GM12801 (cell line): ENCODE data around the gene ZMYND15.

Experiments used
- TF ChIP-seq, protein P1 (sequence below): IDR thresholded peaks from one replicate; pipeline ENCODE4 v1.5.1; 2011; ENCODE audit warnings: control low read depth; ENCODE audit not compliant: insufficient read length; ENCODE audit errors: extremely low read depth

ZMYND15 gene

DNA sequence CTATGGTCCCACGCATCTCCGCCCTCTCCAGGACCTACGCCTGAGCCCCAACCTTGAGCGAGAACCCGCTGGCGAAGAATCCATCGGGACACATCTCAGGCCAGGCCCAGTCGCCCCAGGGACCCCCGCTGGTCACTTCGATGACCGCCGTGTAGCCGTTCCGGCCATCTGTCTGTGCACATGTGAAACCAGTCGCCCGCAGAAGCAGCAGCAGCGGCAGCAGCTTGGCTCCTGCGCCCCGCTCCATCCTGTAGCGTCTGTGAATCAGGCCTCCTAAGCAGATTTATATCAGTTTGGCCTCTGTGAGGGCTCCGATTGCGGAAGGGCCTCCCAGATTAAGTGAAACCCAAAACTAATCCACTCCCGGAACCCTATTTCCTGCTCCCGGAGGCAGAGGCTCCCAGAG lies 46.5 kb downstream of the ZMYND15 start, which contains the start of gene VMO1:
Gene VMO1 (minus strand): TSS at position 259 of the 406 bp plus-strand sequence. CDS start 12 bp downstream, at position 247.
- TF ChIP-seq, protein P1, sequence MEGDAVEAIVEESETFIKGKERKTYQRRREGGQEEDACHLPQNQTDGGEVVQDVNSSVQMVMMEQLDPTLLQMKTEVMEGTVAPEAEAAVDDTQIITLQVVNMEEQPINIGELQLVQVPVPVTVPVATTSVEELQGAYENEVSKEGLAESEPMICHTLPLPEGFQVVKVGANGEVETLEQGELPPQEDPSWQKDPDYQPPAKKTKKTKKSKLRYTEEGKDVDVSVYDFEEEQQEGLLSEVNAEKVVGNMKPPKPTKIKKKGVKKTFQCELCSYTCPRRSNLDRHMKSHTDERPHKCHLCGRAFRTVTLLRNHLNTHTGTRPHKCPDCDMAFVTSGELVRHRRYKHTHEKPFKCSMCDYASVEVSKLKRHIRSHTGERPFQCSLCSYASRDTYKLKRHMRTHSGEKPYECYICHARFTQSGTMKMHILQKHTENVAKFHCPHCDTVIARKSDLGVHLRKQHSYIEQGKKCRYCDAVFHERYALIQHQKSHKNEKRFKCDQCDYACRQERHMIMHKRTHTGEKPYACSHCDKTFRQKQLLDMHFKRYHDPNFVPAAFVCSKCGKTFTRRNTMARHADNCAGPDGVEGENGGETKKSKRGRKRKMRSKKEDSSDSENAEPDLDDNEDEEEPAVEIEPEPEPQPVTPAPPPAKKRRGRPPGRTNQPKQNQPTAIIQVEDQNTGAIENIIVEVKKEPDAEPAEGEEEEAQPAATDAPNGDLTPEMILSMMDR: no peak

GRCh38 chr17:4786516-4786915 lies 46.9 kb downstream of the ZMYND15 start:
- TF ChIP-seq, protein P1: no peak

- TF ChIP-seq, protein P1: no peak
Observed at GRCh38 chr17:4788159-4788806, 48.6 kb downstream of the ZMYND15 start.

GRCh38 chr17:4788807-4789700 lies 49.4 kb downstream of the ZMYND15 start, which contains the start of gene GLTPD2:
Gene GLTPD2, plus strand, starts transcription at chr17:4788964. Its CDS starts 48 bp downstream, at chr17:4789012.
- TF ChIP-seq, protein P1: no peak

- TF ChIP-seq, protein P1: no peak
Observed at GRCh38 chr17:4789701-4789950, 50.0 kb downstream of the ZMYND15 start.

DNA sequence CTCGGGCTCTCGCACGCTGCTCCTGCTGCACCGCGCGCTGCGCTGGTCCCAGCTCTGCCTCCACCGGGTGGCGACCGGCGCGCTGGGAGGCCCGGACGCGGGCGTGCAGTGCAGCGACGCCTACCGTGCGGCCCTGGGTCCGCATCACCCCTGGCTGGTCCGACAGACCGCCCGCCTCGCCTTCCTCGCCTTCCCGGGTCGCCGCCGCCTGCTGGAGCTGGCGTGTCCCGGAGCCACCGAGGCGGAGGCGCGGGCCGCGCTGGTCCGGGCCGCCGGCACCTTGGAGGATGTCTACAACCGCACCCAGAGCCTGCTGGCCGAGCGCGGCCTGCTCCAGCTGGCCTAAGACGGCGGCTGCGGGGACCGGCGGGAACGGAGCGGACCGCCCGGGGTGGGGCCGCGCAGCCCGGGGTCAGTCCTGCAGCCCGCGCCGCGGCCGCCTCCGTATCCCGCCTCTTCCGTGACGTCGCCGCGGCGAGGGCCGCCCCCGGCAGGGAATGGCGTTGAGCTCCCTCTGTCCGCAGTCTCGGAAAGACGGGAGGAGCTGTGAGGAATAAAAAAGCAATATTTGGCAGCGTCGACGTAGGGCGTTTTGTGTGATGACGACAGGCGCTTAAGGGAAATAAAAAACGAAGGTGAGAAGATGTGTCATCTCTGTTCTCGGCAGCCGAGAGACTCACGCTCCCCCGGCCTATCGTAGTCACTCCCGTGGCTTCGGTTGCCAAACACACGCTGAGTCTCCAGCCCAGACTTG lies 50.5 kb downstream of the ZMYND15 start:
- TF ChIP-seq, protein P1: no peak

DNA sequence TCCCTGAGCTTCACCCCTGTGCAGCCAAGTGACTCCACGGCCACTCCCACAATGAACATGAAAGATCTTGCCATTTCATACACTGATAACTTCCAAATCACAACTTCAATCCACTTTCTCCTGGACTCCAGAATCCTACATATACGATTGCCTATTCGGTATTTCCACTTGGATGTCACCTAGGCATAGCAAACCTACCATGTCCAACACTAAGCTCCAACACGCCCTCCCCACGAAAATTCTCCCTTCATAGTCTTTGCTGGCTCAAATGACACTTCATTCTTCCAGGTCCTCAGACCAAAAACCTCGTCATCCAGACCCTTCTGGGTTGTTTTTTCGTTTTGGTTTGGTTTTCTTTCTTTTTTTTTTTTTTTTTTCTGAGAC lies 51.1 kb downstream of the ZMYND15 start:
- TF ChIP-seq, protein P1: no peak
